Testis (tissue), 2 donors: ENCODE data around the gene DOCK9.

Experiments
- CTCF ChIP-seq, 3 experiments: fragments of 450-650 bp in 2 of 3; fragments of 200-600 bp in 1 of 3; sonication (generic) in 1 of 3; IDR thresholded peaks; one replicate each; pipeline ENCODE4 v1.5.1; 2016 to 2019; ENCODE audit warnings: antibody characterized with exemption in 3 of 3, mild to moderate bottlenecking in 2 of 3, moderate library complexity in 1 of 3
- POLR2A ChIP-seq: fragments of 450-650 bp; IDR thresholded peaks from one replicate; pipeline ENCODE4 v1.6.1; 2017; ENCODE audit warnings: antibody characterized with exemption, mild to moderate bottlenecking, moderate library complexity

- TF ChIP-seq CTCF (IDR thresholded peaks at IDR 0.05) (no peak), POLR2A (no peak)
These were observed 31.8 kb downstream of the DOCK9 start for GRCh38 chr13:98945863-98946605.
